ENCODE data around the gene C2orf81. TPM values are rescaled to one million over a fixed set of nuclear protein-coding genes. Genes with fewer than 3 reads are reported as not detected.

The C2orf81 gene
- total RNA-seq, 1 experiment from 2014 or later, result 2.4 TPM

DNA sequence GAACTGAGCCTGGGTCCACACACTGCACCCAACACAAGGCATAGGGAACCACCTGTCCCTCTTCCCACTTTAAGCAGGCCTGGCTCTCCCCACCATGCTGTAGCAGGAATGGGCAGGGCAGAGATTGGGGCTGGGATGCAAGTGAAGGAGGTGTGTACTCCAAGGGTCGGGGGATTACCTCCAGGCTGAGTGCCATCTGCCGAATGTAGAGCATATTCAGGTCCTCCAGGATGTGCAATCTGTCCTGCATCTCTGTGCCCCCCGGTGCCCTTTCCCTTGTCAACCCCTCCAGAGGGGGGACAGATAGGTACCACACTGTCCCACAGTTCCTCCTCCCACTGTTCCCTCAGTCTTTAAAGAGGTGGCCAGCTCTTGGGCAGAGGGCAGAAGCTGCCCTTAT lies 18.0 kb upstream of the C2orf81 start:
- Histone ChIP-seq H3K4me2 (ENCODE audit: low read length) (peak overlapping the region; percentile 98), H3K4me3 (ENCODE audit: low read length) (peak overlapping the region; percentile 73), H3K27ac (ENCODE audit: low read length) (no peak overlapping the region), H3K79me2 (ENCODE audit: low read length) (peaks cover 74% of the 10 kb centered on the region), H4K20me1 (ENCODE audit: low read length) (peaks cover 26% of the 10 kb centered on the region), H3K27me3 (ENCODE audit: low read length) (no peaks in the 10 kb centered on the region), H3K4me1 (ENCODE audit: insufficient read depth, low read length) (peaks cover 33% of the 10 kb centered on the region), H2AFZ (ENCODE audit: low read length) (no peak overlapping the region), H3K9me3 (ENCODE audit: low read length) (no peaks in the 10 kb centered on the region), H3F3A (ENCODE audit: low read length, unreplicated experiment) (no peaks in the 10 kb centered on the region), H3K36me3 (ENCODE audit: low read depth, low read length) (peaks cover 11% of the 10 kb centered on the region; the same call in 1 of the 2 replicates), H3K9ac (ENCODE audit: low read length) (peak overlapping the region; percentile 89), H3K9me2 (replicated peaks; ENCODE audit: low read length) (no peaks in the 10 kb centered on the region)
- DNase-seq (no peak), ATAC-seq (no peak)
- intact Hi-C loops (cut with micrococcal nuclease), result no loop called here
- BruUV-seq (replicated peaks), result no TSS peak
- TF ChIP-seq, protein P1, sequence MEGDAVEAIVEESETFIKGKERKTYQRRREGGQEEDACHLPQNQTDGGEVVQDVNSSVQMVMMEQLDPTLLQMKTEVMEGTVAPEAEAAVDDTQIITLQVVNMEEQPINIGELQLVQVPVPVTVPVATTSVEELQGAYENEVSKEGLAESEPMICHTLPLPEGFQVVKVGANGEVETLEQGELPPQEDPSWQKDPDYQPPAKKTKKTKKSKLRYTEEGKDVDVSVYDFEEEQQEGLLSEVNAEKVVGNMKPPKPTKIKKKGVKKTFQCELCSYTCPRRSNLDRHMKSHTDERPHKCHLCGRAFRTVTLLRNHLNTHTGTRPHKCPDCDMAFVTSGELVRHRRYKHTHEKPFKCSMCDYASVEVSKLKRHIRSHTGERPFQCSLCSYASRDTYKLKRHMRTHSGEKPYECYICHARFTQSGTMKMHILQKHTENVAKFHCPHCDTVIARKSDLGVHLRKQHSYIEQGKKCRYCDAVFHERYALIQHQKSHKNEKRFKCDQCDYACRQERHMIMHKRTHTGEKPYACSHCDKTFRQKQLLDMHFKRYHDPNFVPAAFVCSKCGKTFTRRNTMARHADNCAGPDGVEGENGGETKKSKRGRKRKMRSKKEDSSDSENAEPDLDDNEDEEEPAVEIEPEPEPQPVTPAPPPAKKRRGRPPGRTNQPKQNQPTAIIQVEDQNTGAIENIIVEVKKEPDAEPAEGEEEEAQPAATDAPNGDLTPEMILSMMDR (conservative IDR thresholded peaks at IDR 0.05; ENCODE audit: low read depth, low read length), result no peak
- no peak for TF ChIP-seq EZH2 (IDR thresholded peaks at IDR 0.05; ENCODE audit: low read length, unreplicated experiment)
- no peak for TF ChIP-seq EZH2phosphoT487 (IDR thresholded peaks at IDR 0.05; ENCODE audit: borderline replicate concordance, low read length)
- CTCF ChIA-PET, result no interaction called here
- POLR2A ChIA-PET (ENCODE audit: unreplicated experiment), result no interaction called here

DNA sequence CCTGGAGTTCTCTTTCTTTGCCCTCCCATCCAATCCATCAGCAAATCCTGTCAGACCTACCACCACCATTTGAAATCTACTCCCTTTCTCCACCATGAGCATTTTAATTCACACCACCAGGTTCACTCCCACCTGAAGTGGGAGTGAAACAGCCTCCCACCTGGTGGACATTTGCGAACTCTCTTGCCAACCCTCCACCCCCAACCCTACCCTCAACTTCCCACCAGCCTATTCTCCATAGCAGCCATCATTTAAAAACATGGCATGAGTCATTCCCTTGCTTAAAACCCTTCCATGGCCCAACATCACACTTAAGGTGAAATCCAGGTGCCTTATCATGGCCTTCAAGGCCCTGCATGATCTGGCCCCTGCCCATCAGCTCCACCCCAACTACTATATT lies 16.8 kb upstream of the C2orf81 start:
- no TSS peak for BruUV-seq (replicated peaks)
- peaks cover 82% of the 10 kb centered on the region for H3K79me2 ChIP-seq (ENCODE audit: low read length)

More for the DNA sequence above, 16.8 kb upstream of the C2orf81 start:
- H3K4me2 ChIP-seq (ENCODE audit: low read length), result peak overlapping the region; percentile 98; the same call in 1 of the 2 replicates
- intact Hi-C loops (cut with micrococcal nuclease), result no loop called here
- H3K36me3 ChIP-seq (ENCODE audit: low read depth, low read length), result peaks cover 11% of the 10 kb centered on the region; the same call in 1 of the 2 replicates
- no peak overlapping the region for H2AFZ ChIP-seq (ENCODE audit: low read length)
- no peak overlapping the region for H3K27ac ChIP-seq (ENCODE audit: low read length)
- ATAC-seq, result no peak
- peaks cover 26% of the 10 kb centered on the region for H3K4me1 ChIP-seq (ENCODE audit: insufficient read depth, low read length)
- CTCF ChIA-PET, result no interaction called here
- no peaks in the 10 kb centered on the region for H3K27me3 ChIP-seq (ENCODE audit: low read length)
- no peaks in the 10 kb centered on the region for H3F3A ChIP-seq (ENCODE audit: low read length, unreplicated experiment)
- H3K9ac ChIP-seq (ENCODE audit: low read length), result no peak overlapping the region
- H4K20me1 ChIP-seq (ENCODE audit: low read length), result peaks cover 26% of the 10 kb centered on the region
- H3K9me3 ChIP-seq (ENCODE audit: low read length), result no peaks in the 10 kb centered on the region
- no peak for DNase-seq
- TF ChIP-seq EZH2phosphoT487 (IDR thresholded peaks at IDR 0.05; ENCODE audit: borderline replicate concordance, low read length) (no peak), EZH2 (IDR thresholded peaks at IDR 0.05; ENCODE audit: low read length, unreplicated experiment) (no peak)
- TF ChIP-seq, protein P1 (conservative IDR thresholded peaks at IDR 0.05; ENCODE audit: low read depth, low read length), result no peak
- H3K4me3 ChIP-seq (ENCODE audit: low read length), result no peak overlapping the region
- POLR2A ChIA-PET (ENCODE audit: unreplicated experiment), result no interaction called here
- H3K9me2 ChIP-seq (replicated peaks; ENCODE audit: low read length), result no peaks in the 10 kb centered on the region
